ENCODE measurements around the gene ADAMTS17. TPM values are rescaled to one million over a fixed set of nuclear protein-coding genes. Genes with fewer than 3 reads are reported as not detected.
A peak's percentile ranks its signal among the peaks of the same experiment; 100 is the strongest.

ADAMTS17 gene
- total and polyA plus RNA-seq, 8 donors, result 4.2 to 16.4 (median 10.8) TPM

DNA sequence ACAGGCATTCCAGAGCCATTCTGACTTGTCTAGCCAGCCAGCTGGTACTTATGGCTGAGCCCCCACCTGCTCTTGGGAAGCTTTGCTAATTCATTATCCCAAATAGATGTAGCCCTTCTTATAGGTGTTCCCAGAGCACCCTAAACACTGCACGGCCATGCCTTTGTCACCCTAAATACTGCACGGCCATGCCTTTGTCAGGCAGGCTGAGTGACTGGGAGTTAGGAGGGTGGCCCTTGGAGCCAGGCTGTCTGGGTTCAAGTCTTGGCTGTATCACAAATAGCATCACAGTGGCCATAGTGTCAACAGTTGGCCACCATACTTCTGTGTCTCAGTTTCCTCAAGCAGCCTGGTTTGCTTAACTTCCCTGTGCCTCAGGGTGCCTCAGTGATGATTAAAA is 292.3 kb downstream of the ADAMTS17 start:
- Histone ChIP-seq H3K27ac (no peak overlapping the region), H3K4me1 (no peaks in the 10 kb centered on the region), H3K36me3 (no peaks in the 10 kb centered on the region), H3K4me3 (no peak overlapping the region), H3K9me3 (no peaks in the 10 kb centered on the region), H3K27me3 (no peaks in the 10 kb centered on the region)
- TF ChIP-seq, protein P1, sequence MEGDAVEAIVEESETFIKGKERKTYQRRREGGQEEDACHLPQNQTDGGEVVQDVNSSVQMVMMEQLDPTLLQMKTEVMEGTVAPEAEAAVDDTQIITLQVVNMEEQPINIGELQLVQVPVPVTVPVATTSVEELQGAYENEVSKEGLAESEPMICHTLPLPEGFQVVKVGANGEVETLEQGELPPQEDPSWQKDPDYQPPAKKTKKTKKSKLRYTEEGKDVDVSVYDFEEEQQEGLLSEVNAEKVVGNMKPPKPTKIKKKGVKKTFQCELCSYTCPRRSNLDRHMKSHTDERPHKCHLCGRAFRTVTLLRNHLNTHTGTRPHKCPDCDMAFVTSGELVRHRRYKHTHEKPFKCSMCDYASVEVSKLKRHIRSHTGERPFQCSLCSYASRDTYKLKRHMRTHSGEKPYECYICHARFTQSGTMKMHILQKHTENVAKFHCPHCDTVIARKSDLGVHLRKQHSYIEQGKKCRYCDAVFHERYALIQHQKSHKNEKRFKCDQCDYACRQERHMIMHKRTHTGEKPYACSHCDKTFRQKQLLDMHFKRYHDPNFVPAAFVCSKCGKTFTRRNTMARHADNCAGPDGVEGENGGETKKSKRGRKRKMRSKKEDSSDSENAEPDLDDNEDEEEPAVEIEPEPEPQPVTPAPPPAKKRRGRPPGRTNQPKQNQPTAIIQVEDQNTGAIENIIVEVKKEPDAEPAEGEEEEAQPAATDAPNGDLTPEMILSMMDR (IDR thresholded peaks at IDR 0.05), result no peak
- ATAC-seq, result no peak
- intact Hi-C loops (cut with DNase I), result no loop called here
- 93 to 97% methylated on average over 2 of the region's 2 CpGs for WGBS, 2 donors
- FAIRE-seq, result no peak
- no peak for DNase-seq

DNA sequence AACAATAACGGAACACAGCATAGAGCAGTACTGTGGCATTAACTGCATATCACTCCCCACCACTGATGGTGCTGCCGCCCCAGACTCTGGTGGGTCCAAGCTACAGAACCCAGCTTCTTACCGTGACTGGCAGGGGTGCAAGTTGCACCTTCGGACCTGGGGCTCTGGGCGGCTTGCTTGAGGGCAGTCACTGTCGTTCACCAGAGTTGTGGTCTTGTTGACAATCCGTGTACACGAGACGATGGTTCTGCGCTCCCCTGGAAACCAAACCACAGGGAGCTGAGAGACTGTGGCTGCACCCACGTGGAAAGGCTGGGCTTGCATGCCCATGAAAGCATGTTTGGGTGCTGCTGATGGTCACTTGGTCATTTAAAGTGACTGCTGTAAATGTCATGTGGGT is 293.0 kb downstream of the ADAMTS17 start:
- FAIRE-seq (no peak), ATAC-seq (no peak), DNase-seq (no peak)
- Histone ChIP-seq H3K4me3 (no peak overlapping the region), H3K27ac (no peak overlapping the region), H3K27me3 (no peaks in the 10 kb centered on the region), H3K4me1 (peaks cover 4 to 6% (median 5%) of the 10 kb centered on the region in 3 donors), H3K36me3 (no peaks in the 10 kb centered on the region), H3K9me3 (no peaks in the 10 kb centered on the region)
- intact Hi-C loops (cut with DNase I), result no loop called here
- TF ChIP-seq, protein P1 (IDR thresholded peaks at IDR 0.05), result no peak
- WGBS, 2 donors, result 96 to 98% methylated on average over 11 of the region's 11 CpGs

DNA sequence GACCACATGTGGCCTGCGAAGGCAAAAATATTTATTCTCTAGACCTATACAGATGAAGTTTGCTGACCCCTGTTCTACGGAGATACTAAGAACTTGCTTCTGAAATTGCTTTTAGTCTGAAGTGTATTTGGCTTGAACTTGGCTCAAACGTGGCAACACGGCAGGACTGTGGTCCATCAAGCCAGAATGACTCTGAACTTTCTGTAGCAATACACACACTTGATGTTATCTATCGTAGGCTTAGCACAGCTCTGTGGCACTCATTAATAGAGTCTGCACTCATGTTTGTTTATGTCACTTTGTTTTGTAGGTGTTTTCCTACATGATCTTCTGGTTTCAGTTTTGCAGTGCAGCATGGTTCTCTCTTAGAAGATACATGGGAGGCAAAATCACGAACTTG is 298.1 kb downstream of the ADAMTS17 start:
- intact Hi-C loops (cut with DNase I), result no loop called here
- no peak for FAIRE-seq
- Histone ChIP-seq H3K36me3 (no peaks in the 10 kb centered on the region), H3K9me3 (no peaks in the 10 kb centered on the region), H3K4me3 (no peak overlapping the region), H3K4me1 (peaks cover 15 to 18% (median 15%) of the 10 kb centered on the region in 3 donors), H3K27ac (peak overlapping the region in 1 of 4 donors; percentile 22), H3K27me3 (no peaks in the 10 kb centered on the region)
- no peak for DNase-seq
- TF ChIP-seq, protein P1 (IDR thresholded peaks at IDR 0.05), result no peak
- ATAC-seq, result peak in 3 of 4 donors; percentile 59 to 68 (median 65)
- 57 to 59% methylated on average over 6 of the region's 6 CpGs for WGBS, 2 donors

DNA sequence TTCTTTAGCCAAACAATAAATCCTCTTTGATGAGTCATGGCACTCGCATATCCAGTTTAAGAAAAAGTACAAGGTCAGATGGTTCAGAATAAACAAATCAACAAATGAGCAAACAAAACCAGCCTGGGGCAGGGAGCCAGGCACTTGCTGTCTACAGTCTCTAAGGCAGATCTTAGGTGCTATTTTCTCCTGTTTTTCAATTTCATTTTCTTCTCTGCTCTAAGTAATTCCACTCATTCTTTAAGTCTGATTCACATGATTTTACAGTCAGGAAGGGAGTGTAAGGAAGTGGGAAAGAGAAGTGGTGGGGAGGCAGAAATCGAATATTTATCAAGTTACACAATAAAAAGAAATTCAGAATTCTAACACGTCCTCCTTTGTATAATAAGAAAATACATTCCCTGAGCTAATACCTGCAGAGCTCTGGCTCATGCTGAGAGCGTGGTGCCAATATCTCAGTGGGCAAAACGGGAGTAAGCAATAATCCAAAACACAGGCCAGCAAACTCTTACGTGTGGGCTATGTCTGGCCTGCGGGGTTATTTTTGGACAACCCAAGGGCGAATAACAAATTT is 298.6 kb downstream of the ADAMTS17 start:
- H3K27me3 ChIP-seq, result no peaks in the 10 kb centered on the region
- peak overlapping the region in 1 of 4 donors; percentile 22 for H3K27ac ChIP-seq
- DNase-seq, result peak in 3 of 6 donors; percentile 25 to 51 (median 34)
- peaks cover 15 to 18% (median 15%) of the 10 kb centered on the region in 3 donors for H3K4me1 ChIP-seq
- FAIRE-seq, result no peak
- H3K9me3 ChIP-seq, result no peaks in the 10 kb centered on the region
- WGBS, 2 donors, result 32 to 48% methylated on average over 8 of the region's 8 CpGs
- ATAC-seq, result peak; percentile 80 to 87 (median 85)
- H3K36me3 ChIP-seq, result no peaks in the 10 kb centered on the region
- intact Hi-C loops (cut with DNase I), result no loop called here
- H3K4me3 ChIP-seq, result no peak overlapping the region
- TF ChIP-seq, protein P1 (IDR thresholded peaks at IDR 0.05), result no peak

DNA sequence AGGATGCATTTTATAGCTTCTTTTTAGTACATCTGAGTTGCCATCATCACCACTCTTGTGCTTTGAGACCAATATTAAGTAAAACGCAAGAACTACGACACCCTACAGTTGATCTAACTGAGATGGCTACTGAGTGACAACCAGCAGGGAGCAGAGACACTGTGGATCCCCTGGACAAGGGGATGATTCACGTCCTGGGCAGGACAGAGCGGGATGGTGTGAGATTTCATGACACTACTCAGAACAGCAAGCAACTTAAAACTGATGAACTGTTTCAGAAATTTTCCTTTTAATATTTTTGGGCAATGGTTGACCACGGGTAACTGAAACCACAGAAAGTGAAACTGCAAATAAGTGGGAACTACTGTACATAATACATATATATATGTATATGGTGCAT is 299.2 kb downstream of the ADAMTS17 start:
- FAIRE-seq, result no peak
- Histone ChIP-seq H3K4me3 (no peak overlapping the region), H3K4me1 (peaks cover 15 to 18% (median 15%) of the 10 kb centered on the region in 3 donors), H3K27me3 (no peaks in the 10 kb centered on the region), H3K9me3 (no peaks in the 10 kb centered on the region), H3K27ac (peak overlapping the region in 1 of 4 donors; percentile 22), H3K36me3 (no peaks in the 10 kb centered on the region)
- intact Hi-C loops (cut with DNase I), result no loop called here
- WGBS, 2 donors, result 85 to 95% methylated on average over 5 of the region's 5 CpGs
- TF ChIP-seq, protein P1 (IDR thresholded peaks at IDR 0.05), result no peak
- peak in 2 of 4 donors; percentile 20 to 29 for ATAC-seq
- DNase-seq, result no peak
